ENCODE data around the gene SAMD7. TPM values are rescaled to one million over a fixed set of nuclear protein-coding genes. Genes with fewer than 3 reads are reported as not detected.
A peak's percentile ranks its signal among the peaks of the same experiment; 100 is the strongest.

Gene SAMD7
- total and polyA plus RNA-seq, 11 donors: not detected

DNA sequence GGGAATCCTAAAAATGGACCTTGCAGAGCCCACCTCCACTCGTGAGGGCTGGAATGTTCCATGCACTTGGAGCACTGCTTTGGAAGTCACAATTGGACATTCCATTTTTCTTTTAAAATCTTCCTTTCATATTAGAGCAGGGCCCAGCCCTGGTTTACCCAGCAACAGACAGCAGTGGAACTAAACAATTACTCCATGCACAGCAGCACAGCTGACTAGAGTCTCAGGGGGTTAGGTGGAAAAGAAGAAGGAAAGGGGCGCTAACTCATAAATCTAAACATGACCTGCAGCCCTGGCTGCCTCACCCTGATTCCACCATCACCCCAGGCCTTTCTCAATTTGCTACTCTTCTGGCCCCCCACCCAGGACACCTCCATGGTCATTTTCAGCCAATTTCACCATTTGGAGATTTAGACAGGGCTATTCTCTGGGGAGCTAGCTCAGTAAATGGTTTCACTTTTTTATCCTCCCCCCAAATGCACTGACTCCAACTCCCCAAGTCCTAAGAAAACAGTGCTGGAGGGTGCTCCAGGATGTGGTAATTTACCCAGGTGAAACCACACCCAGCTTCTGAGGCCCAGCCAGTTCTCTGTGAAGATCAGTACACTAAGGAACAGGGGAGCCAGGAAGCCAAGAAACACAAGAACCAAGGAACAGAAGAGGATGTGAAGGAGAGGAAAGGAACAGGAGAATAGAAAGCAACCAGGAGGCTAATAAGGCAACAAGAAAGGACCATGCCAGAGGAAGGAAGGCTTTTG is 40.1 kb upstream of the SAMD7 start:
- no peak for TF ChIP-seq POLR2A (IDR thresholded peaks at IDR 0.05)
- TF ChIP-seq, protein P1, sequence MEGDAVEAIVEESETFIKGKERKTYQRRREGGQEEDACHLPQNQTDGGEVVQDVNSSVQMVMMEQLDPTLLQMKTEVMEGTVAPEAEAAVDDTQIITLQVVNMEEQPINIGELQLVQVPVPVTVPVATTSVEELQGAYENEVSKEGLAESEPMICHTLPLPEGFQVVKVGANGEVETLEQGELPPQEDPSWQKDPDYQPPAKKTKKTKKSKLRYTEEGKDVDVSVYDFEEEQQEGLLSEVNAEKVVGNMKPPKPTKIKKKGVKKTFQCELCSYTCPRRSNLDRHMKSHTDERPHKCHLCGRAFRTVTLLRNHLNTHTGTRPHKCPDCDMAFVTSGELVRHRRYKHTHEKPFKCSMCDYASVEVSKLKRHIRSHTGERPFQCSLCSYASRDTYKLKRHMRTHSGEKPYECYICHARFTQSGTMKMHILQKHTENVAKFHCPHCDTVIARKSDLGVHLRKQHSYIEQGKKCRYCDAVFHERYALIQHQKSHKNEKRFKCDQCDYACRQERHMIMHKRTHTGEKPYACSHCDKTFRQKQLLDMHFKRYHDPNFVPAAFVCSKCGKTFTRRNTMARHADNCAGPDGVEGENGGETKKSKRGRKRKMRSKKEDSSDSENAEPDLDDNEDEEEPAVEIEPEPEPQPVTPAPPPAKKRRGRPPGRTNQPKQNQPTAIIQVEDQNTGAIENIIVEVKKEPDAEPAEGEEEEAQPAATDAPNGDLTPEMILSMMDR (IDR thresholded peaks at IDR 0.05): no peak
- Histone ChIP-seq H3K4me1 (no peaks in the 10 kb centered on the region), H3K9me3 (no peaks in the 10 kb centered on the region), H3K27me3 (no peaks in the 10 kb centered on the region), H3K36me3 (no peaks in the 10 kb centered on the region), H3K27ac (no peak overlapping the region), H3K4me3 (no peak overlapping the region)
- no peak for DNase-seq
- ATAC-seq: no peak
- intact Hi-C loops (cut with DNase I): no loop called here
- WGBS, 4 donors: 78 to 89% (median 87%) methylated on average over 2 of the region's 2 CpGs

DNA sequence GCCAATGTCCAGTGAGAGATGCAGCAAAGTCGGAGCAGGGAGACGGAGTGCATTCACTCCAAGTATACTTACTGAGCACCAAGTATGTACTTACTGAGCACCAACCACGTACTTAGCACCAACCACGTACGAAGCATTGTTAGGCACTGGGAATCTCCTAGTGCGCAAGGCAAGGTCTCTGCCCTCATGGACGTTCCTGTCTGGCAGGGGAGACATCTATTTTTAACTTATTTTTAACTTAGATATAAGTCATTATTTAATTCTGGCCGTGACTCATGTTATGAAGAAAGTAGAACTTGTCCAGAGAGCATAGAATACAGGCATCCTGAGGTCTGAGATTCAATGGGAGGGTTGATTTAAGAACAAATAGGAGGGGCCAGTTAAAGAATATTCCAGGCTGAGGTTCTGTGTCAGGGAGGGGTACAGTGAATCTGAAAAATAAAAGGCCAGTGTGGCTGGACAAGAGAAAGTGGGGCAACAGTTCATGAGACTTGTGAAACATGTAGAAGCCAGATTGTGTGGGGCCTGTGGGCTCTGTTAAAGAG is 32.3 kb upstream of the SAMD7 start:
- peaks cover 0 to 7% (median 0%) of the 10 kb centered on the region in 12 donors for H3K4me1 ChIP-seq
- 71 to 78% (median 76%) methylated on average over 8 of the region's 8 CpGs for WGBS, 4 donors
- no peak for DNase-seq
- no peaks in the 10 kb centered on the region for H3K36me3 ChIP-seq
- intact Hi-C loops (cut with DNase I): no loop called here
- no peak overlapping the region for H3K4me3 ChIP-seq
- TF ChIP-seq, protein P1 (IDR thresholded peaks at IDR 0.05): no peak
- no peak for TF ChIP-seq POLR2A (IDR thresholded peaks at IDR 0.05)
- peak in 2 of 4 donors; percentile 16 to 84 for ATAC-seq
- no peaks in the 10 kb centered on the region for H3K9me3 ChIP-seq
- H3K27ac ChIP-seq: no peak overlapping the region
- no peaks in the 10 kb centered on the region for H3K27me3 ChIP-seq

DNA sequence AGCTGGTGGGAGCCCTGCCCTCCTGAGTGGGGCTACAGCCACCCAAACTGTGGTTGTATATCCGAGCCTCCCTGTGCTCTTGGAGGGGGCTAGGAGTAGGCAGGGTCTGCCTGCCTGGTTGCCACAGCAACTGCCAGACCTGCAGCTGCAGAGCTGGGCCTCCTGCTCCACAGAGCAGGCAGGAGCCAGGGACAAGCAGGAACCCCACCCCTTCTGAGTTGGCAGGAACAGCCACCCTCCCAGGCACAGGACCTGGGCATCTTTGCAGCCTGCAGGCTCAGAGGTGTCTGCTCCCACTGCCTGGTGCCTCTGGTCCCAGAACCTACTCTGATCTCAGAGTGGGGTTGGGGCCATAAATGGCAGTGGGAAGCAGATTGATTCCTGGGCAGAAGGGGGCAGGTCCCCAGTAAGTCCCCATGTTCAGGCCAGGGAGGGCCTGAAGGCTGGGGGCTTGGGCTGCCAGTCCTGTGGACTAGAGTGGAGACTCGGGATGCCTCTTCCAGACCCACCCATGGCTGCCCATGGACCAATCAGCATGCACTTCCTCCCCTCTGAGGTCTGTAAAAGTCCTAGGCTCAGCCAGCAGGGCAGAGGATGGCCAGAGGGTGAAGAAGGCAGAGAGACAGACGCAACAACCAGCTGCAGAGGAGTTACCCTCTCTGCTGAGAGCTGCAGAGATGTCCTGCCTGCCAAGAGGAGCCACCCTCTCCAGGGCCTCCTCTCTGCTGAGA is 31.4 kb upstream of the SAMD7 start:
- ATAC-seq: peak in 3 of 4 donors; percentile 13 to 36 (median 32)
- 62 to 71% (median 66%) methylated on average over 1 to 3 of the region's 3 CpGs for WGBS, 4 donors

More for the DNA sequence above, 31.4 kb upstream of the SAMD7 start:
- TF ChIP-seq, protein P1 (IDR thresholded peaks at IDR 0.05): no peak
- TF ChIP-seq POLR2A (IDR thresholded peaks at IDR 0.05): no peak
- no peak for DNase-seq
- H3K27me3 ChIP-seq: no peaks in the 10 kb centered on the region
- H3K9me3 ChIP-seq: no peaks in the 10 kb centered on the region
- peaks cover 0 to 7% (median 0%) of the 10 kb centered on the region in 12 donors for H3K4me1 ChIP-seq
- intact Hi-C loops (cut with DNase I): no loop called here
- H3K36me3 ChIP-seq: no peaks in the 10 kb centered on the region
- H3K4me3 ChIP-seq: no peak overlapping the region
- no peak overlapping the region for H3K27ac ChIP-seq
